ENCODE measurements around the gene FBLN2. TPM values are rescaled to one million over a fixed set of nuclear protein-coding genes. Genes with fewer than 3 reads are reported as not detected.

Gene FBLN2
- total RNA-seq, 3 donors from 2014 or later (not counting 1 experiment from before 2014, with no cell fraction given) = 0.61 to 2.7 (median 1.6) TPM

GRCh38 chr3:13617981-13618380, 69.1 kb downstream of the FBLN2 start:
- H3K4me1 ChIP-seq (ENCODE audit: control insufficient read depth, insufficient read depth, low read length) = peaks cover 15% of the 10 kb centered on the region
- H3K9me3 Mint-ChIP-seq = peaks cover 0 to 9% of the 10 kb centered on the region in 2 donors
- DNase-seq (no peak), ATAC-seq (no peak)
- WGBS (ENCODE audit: insufficient coverage) = 97% methylated on average over 10 of the region's 10 CpGs
- no peak overlapping the region for H3K4me3 Mint-ChIP-seq
- H3K27me3 ChIP-seq (ENCODE audit: control insufficient read depth, insufficient read depth, low read length) = no peaks in the 10 kb centered on the region
- H3K27ac ChIP-seq (ENCODE audit: low read length) = no peak overlapping the region
- intact Hi-C loops (cut with micrococcal nuclease) = no loop called here
- no peak overlapping the region for H3K27ac Mint-ChIP-seq
- TF ChIP-seq, protein P1, sequence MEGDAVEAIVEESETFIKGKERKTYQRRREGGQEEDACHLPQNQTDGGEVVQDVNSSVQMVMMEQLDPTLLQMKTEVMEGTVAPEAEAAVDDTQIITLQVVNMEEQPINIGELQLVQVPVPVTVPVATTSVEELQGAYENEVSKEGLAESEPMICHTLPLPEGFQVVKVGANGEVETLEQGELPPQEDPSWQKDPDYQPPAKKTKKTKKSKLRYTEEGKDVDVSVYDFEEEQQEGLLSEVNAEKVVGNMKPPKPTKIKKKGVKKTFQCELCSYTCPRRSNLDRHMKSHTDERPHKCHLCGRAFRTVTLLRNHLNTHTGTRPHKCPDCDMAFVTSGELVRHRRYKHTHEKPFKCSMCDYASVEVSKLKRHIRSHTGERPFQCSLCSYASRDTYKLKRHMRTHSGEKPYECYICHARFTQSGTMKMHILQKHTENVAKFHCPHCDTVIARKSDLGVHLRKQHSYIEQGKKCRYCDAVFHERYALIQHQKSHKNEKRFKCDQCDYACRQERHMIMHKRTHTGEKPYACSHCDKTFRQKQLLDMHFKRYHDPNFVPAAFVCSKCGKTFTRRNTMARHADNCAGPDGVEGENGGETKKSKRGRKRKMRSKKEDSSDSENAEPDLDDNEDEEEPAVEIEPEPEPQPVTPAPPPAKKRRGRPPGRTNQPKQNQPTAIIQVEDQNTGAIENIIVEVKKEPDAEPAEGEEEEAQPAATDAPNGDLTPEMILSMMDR (IDR thresholded peaks at IDR 0.05) = no peak
- peaks cover 11% of the 10 kb centered on the region in 2 donors for H3K4me1 Mint-ChIP-seq
- no peaks in the 10 kb centered on the region for H3K27me3 Mint-ChIP-seq (ENCODE audit: low read depth in 2 of 2)
- no peaks in the 10 kb centered on the region for H3K36me3 ChIP-seq (ENCODE audit: control insufficient read depth, insufficient read depth, low read length)
- no peaks in the 10 kb centered on the region for H3K9me3 ChIP-seq (ENCODE audit: control insufficient read depth, insufficient read depth, low read length)
- H3K4me3 ChIP-seq (ENCODE audit: low read length) = no peak overlapping the region
- H3K36me3 Mint-ChIP-seq = no peaks in the 10 kb centered on the region

DNA sequence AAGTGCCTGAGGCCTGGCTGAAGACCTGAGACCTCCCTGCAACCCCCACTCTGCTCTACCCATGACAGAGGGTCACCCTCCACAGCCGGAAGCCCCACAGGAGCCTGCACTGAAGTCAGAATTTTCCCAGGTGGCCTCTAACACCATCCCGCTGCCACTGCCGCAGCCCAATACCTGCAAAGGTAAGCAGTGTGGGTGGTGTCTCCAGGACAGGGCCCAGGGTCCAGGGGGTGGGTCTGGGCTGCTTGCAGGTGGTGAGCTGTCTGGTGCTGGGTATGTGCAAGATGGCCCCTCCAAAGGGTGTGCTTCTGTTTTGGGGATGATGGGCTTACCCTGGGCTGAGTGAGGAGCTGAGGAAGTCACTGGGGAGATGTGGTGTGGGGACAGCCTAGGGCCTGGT, 69.9 kb downstream of the FBLN2 start:
- Mint-ChIP-seq H3K4me3 (no peak overlapping the region), H3K27me3 (ENCODE audit: low read depth in 2 of 2) (no peaks in the 10 kb centered on the region), H3K27ac (no peak overlapping the region), H3K9me3 (peaks cover 0 to 9% of the 10 kb centered on the region in 2 donors), H3K36me3 (no peaks in the 10 kb centered on the region), H3K4me1 (peaks cover 11% of the 10 kb centered on the region in 2 donors)
- TF ChIP-seq, protein P1 (IDR thresholded peaks at IDR 0.05) = no peak
- Histone ChIP-seq H3K4me3 (ENCODE audit: low read length) (no peak overlapping the region), H3K27me3 (ENCODE audit: control insufficient read depth, insufficient read depth, low read length) (no peaks in the 10 kb centered on the region), H3K4me1 (ENCODE audit: control insufficient read depth, insufficient read depth, low read length) (peaks cover 15% of the 10 kb centered on the region), H3K27ac (ENCODE audit: low read length) (no peak overlapping the region), H3K9me3 (ENCODE audit: control insufficient read depth, insufficient read depth, low read length) (no peaks in the 10 kb centered on the region), H3K36me3 (ENCODE audit: control insufficient read depth, insufficient read depth, low read length) (no peaks in the 10 kb centered on the region)
- intact Hi-C loops (cut with micrococcal nuclease) = no loop called here
- no peak for DNase-seq
- no peak for ATAC-seq
- 100% methylated on average over 3 of the region's 3 CpGs for WGBS (ENCODE audit: insufficient coverage)

GRCh38 chr3:13619661-13620230, 70.8 kb downstream of the FBLN2 start:
- WGBS (ENCODE audit: insufficient coverage) = 87% methylated on average over 13 of the region's 13 CpGs
- peaks cover 0 to 5% of the 10 kb centered on the region in 2 donors for H3K9me3 Mint-ChIP-seq
- H3K36me3 ChIP-seq (ENCODE audit: control insufficient read depth, insufficient read depth, low read length) = no peaks in the 10 kb centered on the region
- peaks cover 15% of the 10 kb centered on the region for H3K4me1 ChIP-seq (ENCODE audit: control insufficient read depth, insufficient read depth, low read length)
- no peaks in the 10 kb centered on the region for H3K27me3 ChIP-seq (ENCODE audit: control insufficient read depth, insufficient read depth, low read length)
- H3K4me3 ChIP-seq (ENCODE audit: low read length) = no peak overlapping the region
- H3K27me3 Mint-ChIP-seq (ENCODE audit: low read depth in 2 of 2) = no peaks in the 10 kb centered on the region
- H3K36me3 Mint-ChIP-seq = no peaks in the 10 kb centered on the region
- ATAC-seq = no peak
- DNase-seq = no peak
- H3K4me1 Mint-ChIP-seq = peaks cover 11% of the 10 kb centered on the region in 2 donors
- intact Hi-C loops (cut with micrococcal nuclease) = no loop called here
- no peak overlapping the region for H3K4me3 Mint-ChIP-seq
- TF ChIP-seq, protein P1 (IDR thresholded peaks at IDR 0.05) = no peak
- H3K27ac ChIP-seq (ENCODE audit: low read length) = no peak overlapping the region
- no peaks in the 10 kb centered on the region for H3K9me3 ChIP-seq (ENCODE audit: control insufficient read depth, insufficient read depth, low read length)
- peak overlapping the region in 1 of 2 donors; percentile 29 for H3K27ac Mint-ChIP-seq

- Mint-ChIP-seq H3K27me3 (ENCODE audit: low read depth in 2 of 2) (no peaks in the 10 kb centered on the region), H3K4me3 (no peak overlapping the region), H3K4me1 (peaks cover 11% of the 10 kb centered on the region in 2 donors), H3K9me3 (peaks cover 0 to 5% of the 10 kb centered on the region in 2 donors), H3K36me3 (no peaks in the 10 kb centered on the region), H3K27ac (peak overlapping the region in 1 of 2 donors; percentile 93)
- H3K36me3 ChIP-seq (ENCODE audit: control insufficient read depth, insufficient read depth, low read length) = no peaks in the 10 kb centered on the region
- H3K4me1 ChIP-seq (ENCODE audit: control insufficient read depth, insufficient read depth, low read length) = peaks cover 15% of the 10 kb centered on the region
- 95% methylated on average over 4 of the region's 4 CpGs for WGBS (ENCODE audit: insufficient coverage)
- H3K27me3 ChIP-seq (ENCODE audit: control insufficient read depth, insufficient read depth, low read length) = no peaks in the 10 kb centered on the region
- H3K4me3 ChIP-seq (ENCODE audit: low read length) = no peak overlapping the region
- no peaks in the 10 kb centered on the region for H3K9me3 ChIP-seq (ENCODE audit: control insufficient read depth, insufficient read depth, low read length)
- ATAC-seq (no peak), DNase-seq (no peak)
- intact Hi-C loops (cut with micrococcal nuclease) = no loop called here
- H3K27ac ChIP-seq (ENCODE audit: low read length) = no peak overlapping the region
- TF ChIP-seq, protein P1 (IDR thresholded peaks at IDR 0.05) = no peak
Observed at GRCh38 chr3:13620281-13620680, 71.4 kb downstream of the FBLN2 start.
